ENCODE measurements around the gene TMEM131.

TMEM131 gene

DNA sequence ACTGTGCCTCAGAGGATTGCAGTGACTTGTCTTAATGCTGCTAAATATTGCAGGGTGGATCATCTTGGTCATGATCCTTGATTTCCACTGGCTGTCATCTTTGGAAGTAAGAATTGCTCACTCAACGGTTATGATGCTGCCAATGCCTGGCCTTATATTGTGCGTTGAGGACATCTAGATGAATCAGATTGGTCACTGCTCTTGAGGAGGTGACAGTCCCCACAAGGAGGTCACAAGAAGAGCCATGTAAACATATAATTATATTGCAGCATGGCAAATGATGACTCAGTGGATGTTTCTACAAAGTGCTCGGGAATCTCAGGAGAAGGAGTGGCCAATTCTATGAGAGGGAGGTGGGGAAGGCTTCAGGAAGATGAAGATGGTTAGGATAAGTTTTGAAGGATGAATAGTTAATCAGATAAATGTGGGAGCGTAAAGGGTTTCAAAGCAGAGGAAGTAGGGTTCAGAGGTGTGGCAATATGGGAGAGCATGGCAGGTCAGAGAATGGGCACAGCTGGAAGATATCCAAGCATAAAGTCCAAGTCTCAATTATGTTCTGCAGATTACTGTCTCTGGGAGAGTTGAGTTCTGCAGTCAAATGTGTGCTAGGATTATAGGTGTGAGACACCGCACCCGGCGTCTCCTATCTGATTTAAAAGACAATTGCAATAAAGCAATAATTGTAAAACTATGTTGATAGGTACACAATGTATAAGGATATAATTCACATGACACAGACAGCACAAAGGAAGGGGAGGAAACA, 21.3 kb upstream of the TMEM131 start:
- DNase-seq, result no peak

DNA sequence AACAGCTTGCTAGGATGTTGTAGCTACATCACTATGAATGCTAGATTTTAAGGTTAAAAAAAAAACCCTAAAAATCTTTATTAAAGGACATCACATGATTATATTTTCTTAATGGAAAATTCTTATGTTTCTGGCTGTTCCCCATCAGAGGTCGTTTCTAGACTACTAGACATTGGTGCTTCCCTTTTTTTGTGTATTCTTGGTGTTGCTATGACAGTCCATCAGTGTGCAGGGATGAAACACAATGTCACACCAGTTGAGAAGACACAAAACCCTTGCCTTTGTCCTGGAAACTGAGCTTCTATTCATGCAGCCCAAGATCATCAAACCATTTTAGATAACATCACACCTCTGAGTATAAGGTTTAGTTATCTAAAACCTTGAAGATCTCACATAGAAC, 19.9 kb upstream of the TMEM131 start:
- no peak for DNase-seq

DNA sequence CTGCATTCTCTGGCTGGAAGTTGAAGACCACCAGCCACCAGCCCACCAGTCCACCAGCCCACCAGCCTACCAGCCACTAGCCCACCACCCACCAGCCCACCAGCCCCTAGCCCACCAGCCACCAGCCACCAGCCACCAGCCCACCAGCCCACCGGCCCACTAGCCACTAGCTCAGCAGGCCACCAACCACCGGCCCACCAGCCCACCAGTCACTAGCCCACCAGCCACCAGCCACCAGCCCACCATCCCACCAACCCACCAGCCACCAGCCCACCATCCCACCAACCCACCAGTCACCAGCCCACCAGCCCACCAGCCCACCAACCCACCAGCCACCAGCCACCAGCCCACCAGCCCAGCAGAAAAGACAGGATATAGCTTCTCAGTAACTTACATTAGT, 18.6 kb upstream of the TMEM131 start:
- DNase-seq, result no peak

DNA sequence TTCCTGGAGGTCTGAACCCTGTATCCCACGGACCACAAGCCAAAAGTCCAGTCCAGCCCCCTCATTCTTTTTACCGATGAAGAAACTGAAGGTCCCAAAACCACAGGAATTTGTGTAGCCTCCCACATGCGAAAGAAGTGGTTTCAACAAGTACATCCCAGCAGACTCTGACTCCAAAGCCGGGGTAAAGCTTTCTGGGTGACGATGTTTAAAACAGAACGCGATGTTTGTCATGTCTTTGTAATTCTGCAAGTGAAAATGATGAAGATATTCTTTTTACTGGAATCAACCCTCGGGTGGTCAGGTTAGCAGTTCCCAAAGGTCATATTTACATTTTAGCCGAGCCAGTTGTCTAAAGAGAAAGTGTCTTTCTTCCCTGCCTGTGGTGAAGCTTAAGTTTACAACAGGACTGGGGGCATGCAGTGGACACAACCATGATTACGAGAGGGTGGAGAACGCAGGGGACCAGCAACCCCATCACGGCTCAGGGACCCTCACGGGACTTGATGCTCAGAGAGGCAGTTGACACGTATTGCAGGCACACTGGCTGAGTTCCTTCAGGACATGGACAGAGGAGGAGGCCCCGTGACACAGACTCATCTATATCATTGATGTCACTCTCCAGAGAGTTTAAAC, 17.8 kb upstream of the TMEM131 start:
- DNase-seq, result no peak

DNA sequence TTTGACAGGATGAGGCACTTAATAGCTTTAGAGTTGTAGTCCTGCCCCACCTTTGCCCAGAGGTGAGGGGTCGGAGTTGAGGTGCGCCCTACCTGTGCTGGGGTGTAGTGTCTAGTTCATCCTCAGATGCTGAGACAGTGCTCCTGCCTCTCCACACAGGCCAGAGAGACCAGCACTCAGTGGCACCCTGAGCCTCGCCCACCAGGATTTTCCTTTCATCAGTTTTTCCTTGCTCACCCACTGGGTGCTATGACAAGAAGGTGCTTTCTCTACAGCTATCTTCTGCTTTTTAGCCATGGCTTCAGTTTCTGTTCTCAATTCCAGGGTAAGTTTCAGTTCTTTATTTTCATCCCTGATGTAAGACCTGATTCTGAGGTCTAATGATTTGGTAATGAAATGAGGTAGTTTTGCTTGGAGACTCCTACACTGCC, 16.8 kb upstream of the TMEM131 start:
- no peak for DNase-seq

DNA sequence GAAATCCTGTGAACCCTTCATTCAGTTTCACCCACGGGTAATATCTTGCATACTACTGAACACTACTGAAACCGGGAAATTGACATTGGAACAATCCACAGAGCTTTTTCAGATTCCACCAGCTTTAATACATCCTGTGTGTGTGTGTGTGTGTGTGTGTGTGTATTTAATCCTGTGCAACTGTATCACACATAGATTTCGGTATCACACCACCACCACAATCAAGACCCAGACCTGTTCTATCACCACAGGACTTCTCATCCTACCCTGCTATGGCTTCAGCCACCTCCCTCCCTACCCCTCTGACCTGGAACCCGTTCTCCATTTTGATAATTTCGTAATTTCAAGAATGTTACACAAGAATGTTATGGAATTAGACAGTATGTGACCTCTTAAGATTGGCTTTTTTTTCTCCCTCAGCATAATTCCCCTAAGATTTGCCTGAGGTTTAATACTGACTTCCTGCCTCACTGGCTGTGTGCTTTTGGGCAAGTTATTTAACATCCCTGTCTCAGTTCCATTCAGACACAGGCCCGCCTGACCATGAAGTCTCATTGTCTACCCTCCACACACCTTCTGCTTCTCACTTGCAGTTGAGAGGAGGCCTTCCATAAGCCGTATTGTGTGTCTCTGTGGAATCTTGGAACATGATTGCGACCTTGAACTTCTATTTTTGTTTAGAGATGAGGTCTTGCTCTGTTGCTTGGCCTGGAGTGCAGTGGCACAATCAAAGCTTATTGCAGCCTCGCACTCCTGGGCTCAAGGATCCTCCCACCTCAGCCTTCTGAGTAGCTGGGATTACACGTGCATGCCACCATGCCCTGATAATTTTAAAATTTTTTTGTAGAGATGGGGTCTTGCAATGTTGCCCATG, 14.4 kb upstream of the TMEM131 start:
- no peak for DNase-seq

DNA sequence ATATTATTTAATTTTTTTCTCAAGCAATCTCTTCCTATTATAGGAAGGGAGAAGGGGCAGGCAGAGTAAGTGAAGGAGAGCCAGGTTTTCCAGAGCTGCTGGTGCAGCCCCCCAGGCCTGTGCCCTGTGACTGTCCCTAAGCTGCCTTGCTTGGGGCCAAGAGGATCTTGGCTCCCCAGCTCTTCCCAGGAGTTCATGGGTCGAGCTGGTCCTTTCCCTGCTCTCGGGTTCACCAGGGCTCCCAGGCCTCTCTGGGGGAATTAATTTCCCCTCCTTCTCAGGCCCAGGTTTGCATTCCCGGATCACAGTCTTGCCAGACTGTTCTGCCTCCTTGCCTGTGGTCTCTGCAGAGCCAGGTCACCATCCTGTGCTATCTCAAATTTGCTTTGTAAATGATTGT, 12.7 kb upstream of the TMEM131 start:
- no peak for DNase-seq

DNA sequence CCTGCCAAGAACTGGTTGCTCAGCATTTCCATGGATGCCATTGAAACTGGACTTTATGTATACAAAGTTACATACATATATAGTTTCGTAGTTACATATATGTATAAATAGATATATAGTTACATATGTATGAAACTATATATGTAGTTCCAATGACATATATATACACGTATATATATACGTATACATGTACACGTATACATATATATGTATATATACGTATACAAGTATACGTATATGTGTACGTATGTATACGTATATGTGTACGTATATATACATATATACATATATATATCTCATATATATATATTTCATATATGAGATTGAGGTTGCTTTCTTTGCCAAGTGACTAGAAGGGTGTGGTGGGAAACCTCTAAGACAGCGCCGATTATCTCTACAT, 10.6 kb upstream of the TMEM131 start:
- no peak for DNase-seq

DNA sequence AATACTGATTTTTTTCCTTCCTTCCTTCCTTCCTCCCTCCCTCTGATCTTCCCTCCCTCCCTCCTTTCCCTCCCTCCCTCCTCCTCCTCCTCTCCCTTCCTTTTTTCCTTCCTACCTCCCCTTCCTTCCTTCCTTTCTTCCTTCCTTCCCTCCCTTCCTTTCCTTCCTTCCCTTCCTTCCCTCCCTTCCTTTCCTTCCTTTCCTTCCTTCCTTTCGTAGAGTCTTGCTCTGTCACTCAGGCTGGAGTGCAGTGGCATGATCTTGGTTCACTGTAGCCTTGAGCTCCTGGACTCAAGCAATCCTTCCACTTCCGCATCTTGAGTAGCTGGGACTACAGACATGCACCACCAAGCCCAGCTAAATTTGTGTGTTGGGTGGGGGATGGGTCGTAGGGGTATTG, 8.9 kb upstream of the TMEM131 start:
- DNase-seq, result no peak

DNA sequence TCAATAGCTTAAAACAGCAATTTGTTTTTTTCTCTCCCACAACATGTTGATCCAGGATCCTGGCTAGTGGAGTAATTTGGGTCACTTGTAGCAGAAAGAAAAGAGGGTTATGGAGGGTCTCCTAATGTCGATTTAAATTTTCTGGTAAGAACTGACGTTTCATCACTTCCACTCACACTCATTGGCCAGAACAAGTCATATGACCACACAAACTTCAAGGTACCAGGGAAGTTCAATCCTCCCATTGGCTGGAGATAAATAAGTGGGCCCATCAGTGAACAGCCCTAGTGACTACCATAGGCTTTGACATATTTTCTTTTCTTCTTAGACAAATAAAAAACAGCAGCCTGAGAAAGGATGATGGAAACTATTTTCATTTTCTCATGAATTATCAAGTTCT, 8.3 kb upstream of the TMEM131 start:
- DNase-seq, result no peak

DNA sequence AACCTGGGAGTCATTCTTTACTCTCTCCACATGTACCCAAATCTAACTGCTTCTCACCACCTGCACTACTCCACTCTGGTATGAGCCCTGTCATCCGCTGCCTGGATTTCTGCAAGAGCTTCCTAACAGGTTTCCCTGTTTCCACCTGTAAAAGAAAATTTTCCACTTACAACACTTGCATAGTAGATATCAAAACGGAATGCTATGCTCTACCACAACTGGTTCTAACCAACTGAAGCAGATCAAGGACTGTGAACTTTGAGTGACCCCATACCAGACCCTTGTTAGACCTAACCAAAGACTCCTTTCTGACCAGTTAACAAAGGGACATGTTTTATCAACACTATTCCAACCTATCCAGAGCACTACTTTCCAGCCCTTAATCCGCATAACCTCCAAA, 3.8 kb upstream of the TMEM131 start:
- no peak for DNase-seq

DNA sequence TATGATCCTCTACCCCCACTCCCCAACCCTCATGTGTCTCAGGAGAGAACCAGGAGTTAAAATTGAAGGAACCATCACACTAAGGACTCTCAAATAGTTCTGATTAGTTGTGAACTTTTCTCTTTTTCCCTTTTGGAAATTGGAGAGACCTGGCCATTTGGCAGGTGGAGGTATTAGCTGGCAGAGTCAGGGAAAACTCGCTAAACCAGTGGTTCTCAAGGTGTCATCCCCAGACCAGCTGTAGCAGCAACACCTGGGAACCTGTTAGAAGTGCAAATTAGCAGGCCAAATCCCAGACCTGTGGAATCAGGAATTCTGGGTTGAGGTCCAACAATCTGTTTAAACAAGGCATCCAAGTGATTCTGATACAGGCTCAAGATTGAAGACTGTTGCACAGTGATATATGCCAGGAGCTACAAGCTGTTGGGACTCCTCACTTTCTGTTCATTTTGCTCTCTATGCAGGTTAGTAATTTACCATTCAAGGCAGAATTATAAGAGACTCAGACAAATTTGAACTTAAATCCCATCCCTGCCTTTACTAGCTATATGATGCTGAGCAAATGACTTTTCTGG, 2.8 kb upstream of the TMEM131 start:
- DNase-seq, result no peak

DNA sequence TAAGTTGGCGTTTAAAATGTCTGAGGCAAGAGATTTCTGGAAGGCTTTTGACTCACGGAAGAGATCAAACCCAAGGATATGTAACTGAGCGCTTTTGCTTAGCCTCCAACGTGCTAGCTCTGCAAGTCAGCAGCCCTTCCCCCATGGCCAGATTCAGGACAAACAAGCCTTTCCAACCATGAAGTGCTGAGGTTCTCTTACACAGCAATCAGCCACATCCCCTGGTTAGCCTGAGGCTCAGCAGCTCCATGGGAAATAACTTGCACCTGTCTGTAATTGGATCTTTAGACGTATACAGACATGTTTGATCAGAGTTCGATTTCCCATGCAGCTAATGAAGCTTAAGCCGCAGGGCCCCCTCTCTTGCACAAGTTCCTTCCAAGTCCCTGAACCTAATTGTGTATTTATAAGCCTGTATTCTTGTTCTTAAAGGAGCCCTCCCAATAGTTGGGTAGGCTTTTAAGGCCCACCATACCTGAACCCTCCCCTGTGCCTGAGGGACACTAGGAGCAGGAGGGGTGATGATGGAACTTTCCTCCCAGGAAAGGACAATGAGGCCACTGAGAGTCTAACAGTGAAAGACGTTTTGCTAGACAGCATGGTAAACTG, 2.1 kb upstream of the TMEM131 start:
- DNase-seq, result no peak

DNA sequence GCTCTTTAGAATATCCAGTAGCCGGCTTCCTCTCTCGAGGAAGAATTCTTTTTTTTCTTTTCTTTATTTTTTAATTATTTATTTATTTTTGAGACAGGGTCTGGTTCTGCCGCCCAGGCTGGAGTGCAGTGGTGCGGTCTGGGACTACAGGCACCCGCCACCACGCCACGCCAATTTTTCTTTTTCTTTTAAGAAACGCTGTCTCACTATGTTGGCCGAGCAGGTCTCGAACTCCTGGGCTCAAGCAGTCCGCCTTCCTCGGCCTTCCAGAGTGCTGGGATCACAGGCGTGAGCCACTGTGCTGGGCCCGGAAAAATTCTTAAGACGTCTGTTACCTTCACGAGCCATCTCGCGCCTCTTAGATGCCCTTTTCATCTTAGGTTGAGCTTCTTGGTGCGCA, 931 bp upstream of the TMEM131 start:
- no peak for DNase-seq

DNA sequence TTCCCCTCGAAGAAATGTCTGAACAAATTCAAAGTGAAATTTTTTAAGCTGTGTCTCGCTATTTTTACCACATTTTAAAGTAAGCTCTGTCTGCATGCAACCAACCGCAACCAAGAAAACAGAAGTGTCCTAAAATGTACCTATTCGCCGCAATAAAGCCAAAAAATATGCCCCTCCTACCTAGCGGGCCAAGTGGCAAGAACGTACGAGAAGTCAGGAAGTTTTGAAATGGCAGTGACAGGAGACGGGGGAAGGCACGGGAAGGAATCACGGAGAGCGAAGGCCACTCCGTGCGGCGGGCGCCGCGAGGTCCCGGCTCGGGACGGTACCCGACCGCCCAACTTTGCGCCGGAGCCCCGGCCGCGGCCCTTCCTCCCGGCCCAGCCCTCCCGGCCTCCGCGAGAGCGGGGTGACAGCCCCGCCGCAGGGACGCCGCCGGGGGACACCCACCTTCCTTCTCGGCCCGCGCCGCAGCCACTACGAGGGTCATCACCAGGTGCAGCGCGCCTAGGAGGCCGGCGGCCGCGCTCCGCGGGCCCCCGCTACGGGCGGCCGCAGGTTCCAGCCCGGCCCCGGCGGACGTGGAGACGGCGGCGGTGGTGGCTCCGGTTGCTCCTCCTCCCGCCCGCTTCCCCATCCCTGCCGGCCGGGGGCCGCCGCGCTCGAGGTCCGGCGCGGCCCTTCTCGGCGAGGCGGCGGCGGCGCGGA, 568 bp downstream of the TMEM131 start:
- peak; percentile 43 for DNase-seq

DNA sequence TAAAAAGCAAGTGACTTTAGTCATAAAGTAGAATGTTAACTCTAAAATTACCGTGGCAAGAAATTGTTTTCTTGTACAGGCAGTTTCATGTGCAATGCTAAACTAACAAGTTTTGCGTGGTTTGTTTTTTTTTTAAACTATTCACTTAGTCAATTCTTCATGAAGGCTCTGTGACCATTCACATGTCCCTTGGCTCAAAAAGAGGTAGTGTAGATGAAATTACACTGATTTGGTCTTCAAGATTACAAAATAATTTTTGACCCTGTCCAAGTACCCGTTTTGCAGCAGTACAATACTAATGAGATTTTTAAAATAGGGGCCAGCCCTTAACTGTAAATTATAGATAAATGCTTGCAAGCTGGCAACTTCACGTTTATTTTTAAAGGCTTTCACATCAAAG, 1.3 kb downstream of the TMEM131 start:
- DNase-seq, result no peak

DNA sequence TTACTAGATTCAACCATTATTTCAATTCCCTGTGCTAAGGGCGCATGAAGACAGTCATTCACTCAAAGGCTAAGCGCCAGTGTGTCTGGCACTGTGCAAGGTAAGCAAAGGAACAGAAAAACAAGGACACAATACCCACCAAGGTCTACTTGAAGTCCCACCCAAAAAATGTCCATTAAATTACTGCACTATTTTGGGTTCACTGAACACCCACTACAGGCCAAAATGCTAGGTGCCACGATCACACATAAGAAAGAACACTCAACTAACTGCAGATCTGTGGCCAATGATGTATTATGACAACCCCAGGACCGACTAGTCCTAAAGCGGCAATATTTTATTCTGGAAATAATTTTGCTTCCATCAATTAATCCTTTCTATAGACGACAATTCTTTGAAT, 1.8 kb downstream of the TMEM131 start:
- DNase-seq, result no peak

DNA sequence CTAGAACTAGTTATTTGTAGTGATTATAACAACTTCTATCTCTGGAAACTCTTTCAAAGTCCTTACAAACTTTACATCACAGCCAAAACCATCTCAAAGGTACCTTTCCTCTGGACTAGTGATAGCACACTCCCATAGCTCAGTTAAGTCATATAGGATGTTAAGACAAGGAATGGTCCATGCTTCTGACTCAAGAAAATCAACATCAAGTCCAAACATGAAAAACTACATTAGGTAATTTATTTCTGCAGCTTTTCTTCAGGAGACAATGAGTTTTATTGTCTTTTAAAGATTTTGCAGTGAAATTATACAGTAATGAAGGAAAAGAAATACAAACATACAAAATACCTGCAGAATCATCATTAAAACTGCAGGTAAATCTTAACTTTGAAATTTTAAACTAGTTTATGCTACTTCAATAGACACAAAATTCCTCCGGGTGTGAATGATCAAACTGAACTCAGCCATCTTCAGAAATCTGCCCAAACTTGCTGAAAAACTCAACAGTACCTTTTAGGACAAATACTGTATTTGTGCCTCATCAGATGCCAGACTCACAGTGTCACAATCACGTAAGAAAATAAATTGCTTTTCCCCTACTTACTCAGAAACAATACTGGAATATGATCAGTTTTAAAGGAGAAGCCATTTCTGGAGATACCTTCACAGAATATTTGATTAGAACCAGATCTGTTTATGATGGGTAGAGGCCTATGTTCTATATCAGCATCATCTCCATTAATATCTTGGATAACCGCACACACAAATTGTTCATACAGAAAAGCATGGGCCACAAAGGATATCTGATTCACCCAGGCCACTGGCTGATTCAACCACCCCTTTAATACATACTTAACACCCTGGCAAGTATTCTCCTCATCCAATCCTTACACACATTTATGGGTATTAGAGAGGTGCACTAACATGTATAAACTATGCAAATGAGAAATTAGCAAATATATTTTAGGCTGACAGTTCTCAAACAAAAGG, 2.6 kb downstream of the TMEM131 start:
- DNase-seq, result no peak

DNA sequence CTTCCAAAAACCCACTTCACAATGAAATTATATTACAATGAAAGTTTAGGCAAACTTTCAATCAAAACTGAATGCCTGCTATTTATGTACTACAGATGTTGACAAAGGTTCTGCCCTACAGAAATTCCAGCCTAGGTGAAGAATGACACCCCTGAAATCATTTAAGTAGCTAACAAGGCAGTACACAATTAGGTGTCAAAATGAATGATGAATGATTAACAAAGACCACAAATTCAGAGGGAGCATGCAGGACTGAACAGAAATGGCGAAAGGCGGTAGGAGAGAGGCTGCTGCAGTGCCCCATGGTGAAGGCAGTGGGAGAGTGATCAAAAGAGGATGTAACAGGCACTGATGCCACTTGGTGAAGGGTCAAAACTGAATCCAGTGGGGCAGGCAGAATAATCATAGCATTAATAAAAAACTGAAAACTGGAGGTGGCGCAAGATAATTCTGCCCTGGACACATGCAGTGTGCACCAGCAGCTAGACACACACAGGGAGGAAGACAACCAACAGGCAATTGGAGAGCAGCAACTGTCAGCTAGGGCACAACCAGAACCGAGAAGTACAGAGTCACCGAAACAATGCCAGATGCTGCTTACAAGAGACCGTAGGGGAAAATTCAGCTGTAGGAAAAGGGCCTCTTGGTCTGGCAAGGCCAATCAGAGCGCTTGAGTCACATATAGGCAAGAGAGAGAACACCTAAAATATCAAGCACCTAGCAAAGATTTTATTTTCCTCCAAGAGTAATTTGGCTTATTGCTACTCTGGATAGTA, 4.5 kb downstream of the TMEM131 start:
- DNase-seq, result no peak

DNA sequence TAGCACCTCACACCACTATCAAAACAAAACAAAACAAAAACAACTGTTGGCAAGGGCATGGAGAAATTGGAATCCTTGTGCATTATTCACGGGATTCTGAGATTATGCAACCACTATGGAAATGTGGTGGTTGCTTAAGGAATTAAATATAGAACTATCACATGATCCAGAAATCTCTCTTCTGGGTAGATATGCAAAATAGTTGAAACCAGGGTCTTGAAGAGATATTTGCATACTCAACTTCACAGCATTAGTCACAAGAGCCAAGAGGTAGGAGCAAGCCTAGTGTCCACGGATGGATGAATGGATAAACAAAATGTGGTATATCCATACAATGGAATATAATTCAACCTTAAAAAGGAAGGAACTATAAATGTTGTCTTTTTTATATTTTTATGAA, 7.0 kb downstream of the TMEM131 start:
- no peak for DNase-seq

Data from activated naive CD4-positive, alpha-beta T cell treated with anti-CD3 and anti-CD28 coated beads, Interleukin-2, amount 50 U/mL, for 16 hours (primary cell).